GM18909 (cell line): ENCODE data around the gene PTCRA.

Source experiments
- ATAC-seq: cut with Tn5 transposase; IDR thresholded peaks from one replicate; pipeline ENCODE4 v1.9.1; 2021; ENCODE audit warnings: mild to moderate bottlenecking; ENCODE audit not compliant: unreplicated experiment, poor library complexity

PTCRA gene

GRCh38 chr6:42968783-42969182 is 52.9 kb downstream of the PTCRA start:
- ATAC-seq, result no peak

GRCh38 chr6:42969431-42969830 is 53.6 kb downstream of the PTCRA start:
- no peak for ATAC-seq

- ATAC-seq, result no peak
Measured at GRCh38 chr6:42969934-42970333, 54.1 kb downstream of the PTCRA start.

- no peak for ATAC-seq
Measured at GRCh38 chr6:42970871-42971612, 55.2 kb downstream of the PTCRA start.

- no peak for ATAC-seq
Measured at GRCh38 chr6:42971746-42972327, 56.0 kb downstream of the PTCRA start.

GRCh38 chr6:42973926-42974325 is 58.1 kb downstream of the PTCRA start:
- no peak for ATAC-seq

GRCh38 chr6:42974919-42975505 is 59.2 kb downstream of the PTCRA start:
- ATAC-seq, result no peak
